GM10248 (cell line): ENCODE data around the gene MPPED1.

Source experiments
- CTCF ChIA-PET: fragments of 300-600 bp; sonication (Branson Sonifier 250); formaldehyde crosslinking; extraction: SDS; loops from one replicate; lab custom pipeline; 2021; ENCODE audit warnings: antibody characterized with exemption; lab: Yijun Ruan, JAX
- POLR2A ChIA-PET: fragments of 350-650 bp; sonication (Branson Sonifier 250); formaldehyde crosslinking; extraction: SDS; loops from one replicate; lab custom pipeline; 2020; ENCODE audit warnings: antibody characterized with exemption; lab: Yijun Ruan, JAX
- DNase-seq: peaks from one replicate; pipeline ENCODE4 v3.0.0; 2012; ENCODE audit errors: extremely low spot score
- CTCF ChIP-seq: IDR thresholded peaks from 2 replicates; pipeline ENCODE4 v1.5.1; 2012; ENCODE audit warnings: mild to moderate bottlenecking, low read depth; ENCODE audit errors: extremely low read depth, missing control alignments, control extremely low read depth

MPPED1 gene

GRCh38 chr22:43479962-43480361 is 68.1 kb downstream of the MPPED1 start:
- CTCF ChIA-PET = interaction anchor here (0.9 to 1.6 kb wide), 3 partner anchors 11 to 405 kb away, joined by 3 to 5 read pairs (median 4); no protein-coding TSS in a partner anchor
- POLR2A ChIA-PET = no interaction called here
- no peak for TF ChIP-seq CTCF
- no peak for DNase-seq

GRCh38 chr22:43481568-43482317 is 69.9 kb downstream of the MPPED1 start:
- TF ChIP-seq CTCF = no peak
- ChIA-PET CTCF (interaction anchor here (0.9 to 1.4 kb wide), 2 partner anchors 21 to 208 kb away, joined by 3 read pairs; no protein-coding TSS in a partner anchor), POLR2A (no interaction called here)
- no peak for DNase-seq

GRCh38 chr22:43482318-43482625 is 70.5 kb downstream of the MPPED1 start:
- no peak for TF ChIP-seq CTCF
- POLR2A ChIA-PET = no interaction called here
- DNase-seq = no peak
- CTCF ChIA-PET = interaction anchor here (1.4 kb wide), 1 partner anchor 208 kb away, joined by 3 read pairs; no protein-coding TSS in a partner anchor

- ChIA-PET POLR2A (no interaction called here), CTCF (interaction anchor here (1.4 kb wide), 1 partner anchor 209 kb away, joined by 3 read pairs; no protein-coding TSS in a partner anchor)
- TF ChIP-seq CTCF = no peak
- no peak for DNase-seq
These were observed 71.5 kb downstream of the MPPED1 start for GRCh38 chr22:43483266-43483665.

- ChIA-PET POLR2A (no interaction called here), CTCF (no interaction called here)
- TF ChIP-seq CTCF = no peak
- no peak for DNase-seq
These were observed 71.9 kb downstream of the MPPED1 start for GRCh38 chr22:43483669-43484068.

- POLR2A ChIA-PET = no interaction called here
- TF ChIP-seq CTCF = no peak
- CTCF ChIA-PET = interaction anchor here (1.0 kb wide), 1 partner anchor 10 kb away, joined by 3 read pairs; no protein-coding TSS in a partner anchor
- DNase-seq = no peak
These were observed 72.4 kb downstream of the MPPED1 start for GRCh38 chr22:43484227-43484626.
